GM11168 (cell line): ENCODE data around the gene MYO15B.
"Not testable (repeated sequence)": the region's sequence is repeated elsewhere in the genome, so short reads cannot be mapped to it uniquely, and the experiment has no call there.

Source experiments
- in situ Hi-C: fragments of 300-500 bp; cut with MboI; formaldehyde crosslinking; loops from one replicate; pipeline ENCODE4 v1.12.0; 2022; ENCODE audit warnings: low sequenced_read_pairs; ENCODE audit not compliant: unreplicated experiment

MYO15B gene

DNA sequence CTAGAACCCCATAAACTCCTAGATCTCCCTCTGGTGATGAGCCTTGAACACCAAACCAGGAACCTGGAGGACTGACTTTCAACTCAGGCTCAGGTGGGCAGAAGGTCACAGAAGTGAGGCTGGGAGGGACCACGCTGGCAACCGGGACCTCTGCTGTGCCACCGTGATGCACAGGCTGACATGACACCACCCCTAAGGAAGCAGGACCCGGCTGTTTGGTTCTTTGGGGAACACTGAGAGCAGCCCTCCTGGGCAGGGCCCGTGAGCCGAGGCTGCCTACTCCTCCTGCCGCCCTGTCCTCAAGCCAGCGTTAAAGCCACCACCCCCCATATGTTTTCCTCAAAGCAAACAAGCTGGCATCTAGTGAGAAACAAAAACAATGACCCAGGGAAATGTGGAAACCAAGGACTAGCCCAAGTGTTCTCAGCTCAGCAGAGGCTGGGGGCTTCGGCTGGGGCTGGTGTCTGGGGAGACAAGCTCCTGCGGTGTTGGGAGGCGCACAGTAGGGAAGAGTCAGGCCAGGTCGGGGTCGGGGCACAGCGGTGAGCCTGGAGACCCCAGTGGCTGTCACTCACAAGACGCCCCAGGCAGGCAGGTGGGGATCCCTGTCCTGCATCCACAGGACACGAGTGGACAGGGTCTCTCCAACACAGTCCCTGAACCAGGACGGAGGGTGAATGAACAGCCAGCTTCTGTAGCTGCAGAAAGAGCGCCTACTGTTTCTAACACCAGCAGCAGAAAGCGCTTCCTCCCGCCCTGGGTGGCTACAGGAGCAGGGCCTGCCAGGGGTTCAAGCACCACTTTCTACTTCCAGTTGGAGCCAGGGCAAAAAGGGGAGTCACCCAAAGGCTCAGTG, 47.4 kb downstream of the MYO15B start:
- in situ Hi-C loops, result no loop called here

DNA sequence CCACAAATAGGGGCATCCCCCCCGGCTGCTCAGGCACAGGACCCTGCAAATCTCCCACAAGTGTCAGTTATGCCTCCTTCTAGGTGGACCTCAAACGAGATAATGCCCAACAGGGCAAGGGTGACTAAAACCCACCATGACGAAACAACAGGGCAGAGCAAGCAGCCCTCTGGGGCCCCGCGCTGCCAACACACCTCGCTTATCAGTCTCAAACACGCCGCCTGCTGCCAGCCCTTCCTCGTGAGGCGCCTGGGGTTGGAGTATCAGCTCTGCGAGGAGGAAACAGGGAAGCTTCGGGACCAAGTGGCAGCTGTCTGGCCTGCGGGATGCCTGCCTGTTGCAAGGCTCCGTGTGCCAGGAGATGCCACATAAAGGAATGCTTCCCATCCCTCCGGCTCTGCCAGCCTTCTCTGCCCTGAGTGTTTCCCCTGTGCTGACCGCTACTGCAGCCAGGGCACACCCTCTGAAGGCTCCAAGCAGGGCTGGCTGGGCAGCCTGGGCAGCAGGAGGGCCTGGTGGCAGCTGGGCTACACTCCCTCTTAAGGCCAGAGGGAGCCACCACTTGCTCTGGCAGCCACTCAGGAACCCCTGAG, 48.1 kb downstream of the MYO15B start:
- in situ Hi-C loops, result no loop called here

DNA sequence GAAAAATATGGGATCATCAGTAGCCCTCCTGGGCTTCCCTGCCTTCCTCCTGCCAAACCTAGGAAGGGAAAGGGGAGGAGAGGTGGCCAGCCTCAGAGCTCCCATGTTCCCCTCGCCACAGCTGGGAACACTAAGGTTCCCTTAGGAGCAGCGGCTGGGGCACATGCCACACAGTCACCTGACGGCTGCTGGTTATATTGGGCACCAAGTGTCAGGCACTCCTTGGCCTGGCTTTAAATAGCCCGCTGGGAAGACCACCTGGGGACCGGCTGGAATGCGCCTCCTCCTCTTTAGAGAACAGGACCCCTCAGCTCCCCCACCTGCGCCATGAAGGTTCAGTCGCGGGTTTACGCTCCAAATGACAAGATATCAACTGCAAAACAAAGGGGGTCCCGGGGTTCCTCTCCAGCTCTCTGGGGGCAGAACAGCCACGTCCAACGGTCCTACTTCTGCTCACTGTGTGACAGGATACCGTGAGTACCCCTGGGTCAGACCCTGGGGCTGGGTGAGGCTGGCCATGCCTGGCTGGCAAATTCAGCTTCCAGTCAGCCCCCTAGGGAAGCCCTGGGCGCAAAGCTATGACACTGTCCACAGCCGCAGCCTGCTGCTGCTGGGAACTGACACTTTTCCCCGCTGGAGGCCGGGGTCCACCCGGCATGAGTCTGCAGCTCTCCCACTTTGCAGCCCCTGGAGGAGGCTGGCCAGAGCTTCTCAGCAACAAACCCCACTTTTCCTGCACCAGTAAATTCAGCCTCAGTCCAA, 49.0 kb downstream of the MYO15B start:
- in situ Hi-C loops, result no loop called here

DNA sequence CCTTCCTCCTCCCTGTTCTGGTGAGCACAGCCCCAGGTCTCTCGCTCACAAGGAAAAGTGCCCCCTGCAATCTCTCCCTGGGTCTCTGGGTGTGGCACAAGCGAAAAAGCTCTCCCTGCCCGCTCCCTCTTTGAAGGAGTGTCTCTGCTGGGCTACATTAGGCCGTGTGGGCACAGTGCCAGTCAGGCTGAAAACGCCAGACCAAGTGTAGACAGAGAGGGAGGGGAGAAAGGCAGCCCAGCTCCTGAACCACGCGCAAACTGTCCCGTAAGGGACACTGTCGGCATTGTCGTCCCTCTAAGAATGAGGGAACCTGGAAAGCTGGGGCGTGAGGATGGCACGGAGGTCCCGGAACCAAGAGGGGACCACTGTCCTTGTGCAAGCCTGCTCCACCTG, 49.5 kb downstream of the MYO15B start:
- in situ Hi-C loops, result no loop called here

DNA sequence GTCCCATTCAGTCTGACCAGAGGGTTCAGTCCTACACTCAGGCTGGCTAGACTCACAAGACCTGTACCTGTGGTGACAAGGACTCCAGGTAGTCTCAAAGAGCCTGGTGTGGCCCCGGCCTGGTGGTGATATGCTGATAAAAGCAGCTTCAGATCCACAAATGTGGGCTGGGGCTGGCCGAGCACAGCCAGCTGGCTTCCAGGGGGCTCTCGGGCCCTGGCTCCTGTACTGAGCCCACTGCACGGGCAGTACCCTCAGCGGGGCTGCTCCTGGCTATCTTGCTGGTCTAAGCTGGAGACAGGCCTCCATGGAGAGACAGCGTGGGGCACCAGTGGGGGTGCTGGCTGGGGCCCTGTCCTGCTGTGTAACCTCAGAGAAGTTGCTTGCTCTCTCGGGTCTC, 50.0 kb downstream of the MYO15B start:
- in situ Hi-C loops, result no loop called here

DNA sequence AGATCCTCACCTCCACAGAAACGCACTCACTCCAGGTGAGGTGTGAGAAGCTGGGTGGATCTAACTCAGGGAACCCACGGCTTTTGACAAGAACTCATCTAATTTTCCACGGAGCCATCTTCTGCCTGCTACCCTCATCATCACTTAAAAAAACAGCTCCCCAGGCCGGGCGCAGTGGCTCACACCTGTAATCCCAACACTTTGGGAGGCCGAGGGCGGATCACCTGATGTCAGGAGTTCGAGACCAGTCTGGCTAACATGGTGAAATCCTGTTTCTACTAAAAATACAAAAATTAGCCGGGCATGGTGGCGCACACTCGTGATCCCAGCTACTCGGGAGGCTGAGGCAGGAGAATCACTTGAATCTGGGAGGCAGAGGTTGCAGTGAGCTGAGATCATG, 50.4 kb downstream of the MYO15B start:
- in situ Hi-C loops, result not testable (repeated sequence)

DNA sequence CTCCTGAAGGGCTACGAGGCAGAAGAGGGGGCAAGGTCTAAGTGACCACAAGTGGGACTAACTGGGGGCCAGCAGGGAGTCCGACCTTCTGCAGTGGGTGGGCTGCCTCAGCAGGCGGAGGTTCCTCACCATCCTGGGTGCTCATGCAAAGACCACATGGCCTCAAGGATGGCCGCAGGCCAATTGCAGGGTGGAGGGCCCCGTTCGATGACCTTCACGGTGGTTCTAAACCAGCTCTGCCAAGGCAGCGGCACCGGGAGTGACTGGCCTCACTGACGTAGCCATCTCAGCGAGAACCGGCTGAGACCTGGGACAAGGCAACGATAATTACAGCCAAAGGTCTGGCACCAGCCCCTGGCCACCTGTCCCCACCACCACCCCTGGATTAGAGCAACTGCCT, 51.3 kb downstream of the MYO15B start:
- in situ Hi-C loops, result no loop called here

DNA sequence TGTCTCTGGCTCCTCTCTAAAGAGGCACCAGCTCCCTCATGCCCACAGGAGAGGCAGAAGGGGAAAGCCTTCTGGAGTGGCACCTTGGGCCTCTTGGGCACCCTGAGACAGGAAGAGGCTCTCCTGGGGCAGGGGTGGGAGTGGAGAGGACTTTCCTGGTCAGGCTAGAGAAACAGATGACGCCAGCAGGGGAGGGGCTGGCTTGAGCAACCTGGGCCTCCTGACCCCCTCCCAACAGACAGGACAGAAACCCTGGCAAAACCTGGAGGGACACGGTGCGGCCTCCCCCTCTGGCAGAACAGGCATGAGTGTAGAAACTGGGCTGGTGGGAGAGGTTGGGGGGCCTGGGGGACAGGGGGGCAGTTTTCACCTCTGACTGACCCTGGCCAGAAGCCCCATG, 51.7 kb downstream of the MYO15B start:
- in situ Hi-C loops, result no loop called here

DNA sequence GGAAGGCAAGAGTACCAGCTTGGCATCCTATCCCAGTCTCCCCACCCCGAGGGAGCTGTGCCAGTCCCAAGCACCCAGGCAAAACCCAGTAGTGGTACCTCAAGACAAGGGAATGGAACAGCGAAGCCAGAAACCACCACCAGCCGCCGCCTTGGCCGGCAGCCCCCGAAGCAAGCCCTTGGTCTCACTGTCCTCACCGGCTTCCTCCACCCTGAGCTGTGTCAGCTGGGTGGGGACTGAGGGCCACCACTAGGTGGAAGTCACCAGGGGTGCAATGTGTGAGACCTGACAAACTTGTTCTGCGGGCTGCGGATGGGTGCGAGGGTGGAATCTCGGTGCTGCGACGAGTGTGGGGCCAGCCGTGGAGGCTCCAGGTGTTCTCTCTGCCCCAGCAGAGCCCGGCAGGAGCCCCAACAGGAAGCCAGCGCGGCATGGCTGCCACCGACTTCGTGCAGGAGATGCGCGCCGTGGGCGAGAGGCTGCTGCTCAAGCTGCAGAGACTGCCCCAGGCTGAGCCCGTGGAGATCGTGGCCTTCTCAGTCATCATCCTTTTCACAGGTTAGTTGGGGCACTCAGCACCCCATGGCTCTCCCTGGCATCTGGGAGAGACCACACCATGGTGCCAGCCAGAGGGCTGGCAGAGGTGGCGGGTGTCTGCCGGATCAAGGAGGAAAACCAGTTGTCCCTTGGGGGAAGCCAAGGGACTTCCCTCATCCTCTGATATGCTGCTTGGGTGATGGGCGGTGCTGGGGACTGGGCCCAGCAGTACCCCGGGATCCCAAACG, 52.4 kb downstream of the MYO15B start:
- in situ Hi-C loops, result no loop called here

DNA sequence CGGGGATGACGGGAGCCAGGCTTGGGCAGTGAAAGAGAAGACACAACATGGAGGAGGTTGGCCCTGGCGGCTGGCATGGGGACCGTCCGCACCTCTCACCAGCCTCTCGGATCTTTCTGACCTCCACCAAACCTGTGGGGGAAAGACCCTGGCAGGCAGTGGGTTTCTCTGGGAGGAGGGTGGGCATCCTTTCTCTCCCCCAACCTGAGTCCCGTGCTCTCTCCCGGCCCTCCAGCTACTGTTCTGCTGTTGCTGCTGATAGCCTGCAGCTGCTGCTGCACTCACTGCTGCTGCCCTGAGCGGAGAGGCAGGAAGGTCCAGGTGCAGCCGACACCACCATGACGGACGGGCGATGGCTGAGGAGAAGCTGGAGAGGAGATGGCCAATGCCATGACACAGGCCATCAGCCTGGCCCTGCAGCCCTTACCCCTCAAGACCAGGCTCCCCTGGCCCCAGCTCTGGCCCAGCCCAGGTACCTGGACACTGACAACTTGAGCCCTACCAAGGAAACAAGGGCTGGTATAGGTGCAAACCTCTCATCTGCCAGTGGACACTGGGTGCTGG, 53.0 kb downstream of the MYO15B start:
- in situ Hi-C loops, result no loop called here

DNA sequence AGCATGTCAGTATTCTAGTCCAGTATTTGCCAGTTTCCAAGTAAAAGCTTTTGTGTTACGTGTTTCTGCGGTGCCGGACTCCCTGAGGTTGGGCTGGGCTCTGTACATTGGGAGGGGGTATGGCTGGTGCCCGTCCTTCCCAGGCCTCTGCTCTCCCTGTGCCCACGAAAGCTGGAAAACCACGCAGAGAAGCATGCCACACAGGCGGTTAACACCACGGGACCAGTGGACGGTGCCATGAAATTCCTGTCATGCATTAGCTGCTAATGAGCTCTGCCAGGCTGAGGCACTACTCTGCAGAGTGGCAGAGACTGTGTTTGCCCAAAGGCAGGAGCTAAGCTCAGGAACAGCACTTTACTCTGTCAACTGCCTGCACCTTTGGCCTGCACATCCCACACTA, 53.7 kb downstream of the MYO15B start:
- in situ Hi-C loops, result no loop called here

DNA sequence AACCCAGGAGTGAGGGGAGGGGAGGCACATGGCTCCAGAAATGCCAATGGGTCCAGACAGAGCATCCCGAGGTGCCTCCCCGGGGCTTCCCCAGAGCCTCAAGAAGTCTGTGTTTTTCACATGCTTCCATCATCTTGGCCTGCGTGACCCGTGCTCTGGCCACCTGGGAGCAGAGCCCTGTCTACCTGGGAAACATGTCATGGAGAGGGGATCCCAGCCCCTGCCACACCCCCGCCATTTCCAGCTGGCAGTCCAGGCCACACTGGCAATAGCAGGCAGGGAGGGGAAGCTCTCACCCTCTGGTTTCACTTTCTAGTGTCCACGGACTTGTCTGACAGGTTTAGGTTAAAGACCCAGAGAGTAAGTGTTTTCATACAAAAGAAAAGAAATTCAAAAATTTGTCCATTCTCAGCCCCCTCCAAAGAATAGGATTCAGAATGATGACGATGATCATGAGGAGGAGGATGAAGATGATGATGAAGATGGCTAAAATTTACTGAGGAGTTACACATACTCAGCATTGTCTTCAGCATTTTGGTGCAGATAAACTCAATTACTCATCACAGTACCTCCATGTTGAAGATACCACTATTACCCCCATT, 54.7 kb downstream of the MYO15B start:
- in situ Hi-C loops, result no loop called here

DNA sequence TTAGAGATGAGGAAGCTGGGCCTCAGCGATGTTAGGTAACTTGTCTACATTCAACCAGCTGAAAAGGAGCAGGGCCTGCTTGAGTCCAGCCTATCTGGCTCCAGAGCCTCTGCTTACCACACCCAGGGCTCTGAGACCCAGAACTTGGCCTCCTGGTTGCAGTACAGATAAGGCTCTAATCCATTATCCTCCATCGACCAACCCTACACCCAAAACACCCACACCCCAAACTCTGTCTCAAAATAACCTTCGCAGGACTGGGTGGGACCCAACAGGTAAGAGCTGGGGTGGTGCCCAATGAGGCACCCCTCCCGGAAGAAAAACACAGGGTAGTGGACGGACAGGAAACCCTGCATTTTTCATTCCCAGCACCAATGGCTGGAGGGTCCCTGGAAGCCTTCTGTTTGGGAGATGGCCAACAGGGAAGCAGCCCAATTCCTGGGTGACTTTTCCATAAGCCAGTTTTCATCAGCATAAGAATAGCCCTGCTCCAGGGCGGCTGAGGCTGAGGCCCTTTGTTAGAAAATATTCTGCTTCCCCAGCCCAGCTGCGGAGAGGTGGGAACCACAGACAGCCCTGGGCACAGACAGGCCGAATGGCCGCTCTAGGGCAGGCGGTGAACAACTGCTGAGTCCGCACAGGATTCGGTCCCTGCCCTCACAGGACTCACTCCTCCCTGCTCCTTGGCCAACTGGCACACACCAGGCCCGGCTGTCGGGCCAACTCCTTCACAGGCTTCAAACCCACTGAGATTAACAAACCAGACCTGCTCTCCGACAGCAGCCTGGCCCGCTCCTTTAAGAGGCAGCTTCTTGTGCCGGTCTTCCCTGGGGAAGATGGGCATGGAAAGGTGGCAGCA, 55.4 kb downstream of the MYO15B start:
- in situ Hi-C loops, result no loop called here

DNA sequence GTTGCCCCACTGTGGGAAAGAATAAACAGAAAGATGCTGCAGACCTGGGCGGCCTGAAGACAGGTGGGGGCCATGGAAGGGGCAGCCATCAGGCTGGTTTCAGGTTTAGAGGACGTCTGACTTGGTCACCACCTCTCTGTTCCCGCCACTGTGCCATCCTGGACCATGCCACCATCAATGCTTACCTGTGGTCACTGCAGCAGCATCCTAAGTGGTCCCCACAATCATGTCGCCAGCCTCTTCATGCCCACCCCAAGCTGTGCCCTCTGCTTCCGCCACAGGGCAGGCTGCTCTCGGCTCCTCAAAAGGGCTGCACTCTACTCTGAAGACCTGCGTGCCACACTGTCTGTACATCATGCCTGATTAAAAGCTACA, 56.0 kb downstream of the MYO15B start:
- in situ Hi-C loops, result no loop called here

DNA sequence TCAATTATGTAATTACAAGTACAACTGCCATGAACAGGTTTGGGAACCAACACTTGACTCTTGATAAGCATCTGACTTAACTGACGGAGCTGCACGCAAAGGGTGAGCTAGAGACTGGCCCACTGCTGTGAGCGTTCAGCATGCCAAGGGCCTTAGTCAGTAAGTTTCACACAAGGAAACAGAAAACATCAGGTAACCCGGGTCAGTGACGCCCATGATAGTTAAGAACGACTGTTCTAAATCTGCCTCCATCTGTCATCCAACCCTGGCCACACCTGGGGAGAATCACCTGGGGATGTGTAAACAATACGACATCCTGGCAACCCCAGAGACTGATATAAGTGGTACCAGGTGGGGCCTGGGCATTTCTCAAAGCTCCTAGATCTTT, 57.9 kb downstream of the MYO15B start:
- in situ Hi-C loops, result no loop called here

DNA sequence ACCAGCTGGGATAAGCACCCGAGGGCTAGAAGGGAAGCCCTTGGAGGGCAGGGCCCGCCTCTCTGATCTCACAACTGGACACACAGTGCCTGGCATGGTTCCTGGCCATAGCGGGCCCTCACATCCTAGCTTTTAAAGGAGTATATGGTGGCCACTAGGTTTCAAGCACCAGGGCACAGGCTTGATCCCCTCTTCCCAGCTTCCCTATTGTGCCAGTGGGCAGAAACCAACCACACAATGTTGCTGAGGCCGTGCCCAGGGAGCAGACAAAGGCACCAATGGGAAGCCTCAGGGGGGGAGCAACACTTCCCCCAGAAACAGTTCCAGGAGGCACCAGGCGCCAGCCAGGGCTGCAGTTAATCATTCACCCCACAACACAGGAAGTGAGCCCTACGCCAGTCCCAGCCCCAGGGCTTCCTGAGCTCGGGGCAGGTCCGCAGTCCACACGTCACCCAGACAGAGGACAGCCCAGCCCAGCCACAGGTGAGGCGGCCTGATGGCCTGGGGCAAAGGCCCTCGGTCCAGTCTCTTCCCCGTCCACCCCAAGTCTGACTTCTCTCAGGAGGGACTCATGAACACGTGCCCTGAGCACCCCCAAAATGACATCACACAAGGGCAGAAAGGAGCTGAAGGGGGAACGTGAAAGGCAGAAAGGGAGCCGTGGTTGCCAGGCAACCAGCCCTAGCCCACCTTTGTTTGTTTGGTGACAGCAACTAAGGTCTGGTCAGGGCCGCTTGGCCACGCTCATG, 58.5 kb downstream of the MYO15B start:
- in situ Hi-C loops, result no loop called here

DNA sequence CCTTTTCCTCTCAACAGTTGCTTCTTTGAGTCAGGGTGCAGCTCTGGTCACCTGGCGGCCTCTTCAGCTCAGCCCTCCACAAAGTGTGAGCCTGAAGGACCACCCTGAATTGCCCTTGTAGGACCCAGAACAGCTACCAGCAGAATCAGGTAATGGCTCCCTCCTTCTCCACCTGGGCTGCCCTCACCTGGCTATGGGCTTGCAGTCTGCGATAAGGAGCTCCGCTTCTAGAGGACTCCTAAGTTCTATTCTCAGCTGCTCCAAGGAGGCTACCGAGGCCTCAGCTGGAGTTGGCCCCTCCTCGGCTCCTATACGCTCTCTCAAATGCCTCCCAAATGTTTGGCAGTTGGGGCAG, 59.0 kb downstream of the MYO15B start:
- in situ Hi-C loops, result no loop called here

DNA sequence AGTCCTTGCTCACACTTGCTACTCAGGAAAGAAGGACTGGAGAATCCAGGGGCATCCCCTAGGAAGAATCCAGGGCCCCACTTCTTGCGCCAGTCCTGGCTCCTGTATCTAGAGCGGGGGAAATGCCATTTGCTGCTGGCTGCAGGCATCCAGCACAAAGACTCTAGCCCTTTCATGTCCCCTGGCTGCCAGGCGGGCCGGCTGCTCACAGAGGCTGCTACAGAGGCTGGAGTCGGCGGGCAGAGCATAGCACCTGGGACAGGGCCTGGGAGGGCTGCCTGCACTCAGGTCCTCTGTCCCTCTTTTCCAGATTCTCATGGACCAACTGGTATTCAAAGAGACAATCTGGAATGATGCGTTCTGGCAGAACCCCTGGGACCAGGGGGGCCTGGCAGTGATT, 59.5 kb downstream of the MYO15B start:
- in situ Hi-C loops, result no loop called here
